PFSK-1 (cell line): Measurements from ENCODE around the gene TMPRSS4.

ENCODE experiments used
- POLR2AphosphoS5 ChIP-seq: IDR thresholded peaks from 2 replicates; pipeline ENCODE4 v1.6.1; 2012; ENCODE audit warnings: low read depth, mild to moderate bottlenecking, control low read depth, low read length, moderate library complexity
- SIN3A ChIP-seq: IDR thresholded peaks from 2 replicates; pipeline ENCODE4 v1.6.1; 2012; ENCODE audit warnings: mild to moderate bottlenecking, low read length, moderate library complexity, borderline replicate concordance; ENCODE audit not compliant: insufficient read depth
- TAF1 ChIP-seq: IDR thresholded peaks from 2 replicates; pipeline ENCODE4 v1.6.1; 2012; ENCODE audit warnings: low read length, control low read depth, borderline replicate concordance; ENCODE audit not compliant: insufficient read depth
- TF ChIP-seq, protein P1 (sequence below), 2 experiments: IDR thresholded peaks; 2 replicates each; pipeline versions ENCODE4 v1.6.1 to v1.8.0; 2011 to 2012; ENCODE audit warnings: low read depth in 2 of 2, low read length in 2 of 2, control low read depth in 1 of 2, inconsistent platforms in 1 of 2, mild to moderate bottlenecking in 1 of 2, moderate library complexity in 1 of 2; ENCODE audit not compliant: insufficient read depth in 1 of 2

GRCh38 chr11:118058311-118059245, 18.3 kb upstream of the TMPRSS4 start:
- no peak for TF ChIP-seq POLR2AphosphoS5
- no peak for TF ChIP-seq TAF1
- TF ChIP-seq, protein P1, sequence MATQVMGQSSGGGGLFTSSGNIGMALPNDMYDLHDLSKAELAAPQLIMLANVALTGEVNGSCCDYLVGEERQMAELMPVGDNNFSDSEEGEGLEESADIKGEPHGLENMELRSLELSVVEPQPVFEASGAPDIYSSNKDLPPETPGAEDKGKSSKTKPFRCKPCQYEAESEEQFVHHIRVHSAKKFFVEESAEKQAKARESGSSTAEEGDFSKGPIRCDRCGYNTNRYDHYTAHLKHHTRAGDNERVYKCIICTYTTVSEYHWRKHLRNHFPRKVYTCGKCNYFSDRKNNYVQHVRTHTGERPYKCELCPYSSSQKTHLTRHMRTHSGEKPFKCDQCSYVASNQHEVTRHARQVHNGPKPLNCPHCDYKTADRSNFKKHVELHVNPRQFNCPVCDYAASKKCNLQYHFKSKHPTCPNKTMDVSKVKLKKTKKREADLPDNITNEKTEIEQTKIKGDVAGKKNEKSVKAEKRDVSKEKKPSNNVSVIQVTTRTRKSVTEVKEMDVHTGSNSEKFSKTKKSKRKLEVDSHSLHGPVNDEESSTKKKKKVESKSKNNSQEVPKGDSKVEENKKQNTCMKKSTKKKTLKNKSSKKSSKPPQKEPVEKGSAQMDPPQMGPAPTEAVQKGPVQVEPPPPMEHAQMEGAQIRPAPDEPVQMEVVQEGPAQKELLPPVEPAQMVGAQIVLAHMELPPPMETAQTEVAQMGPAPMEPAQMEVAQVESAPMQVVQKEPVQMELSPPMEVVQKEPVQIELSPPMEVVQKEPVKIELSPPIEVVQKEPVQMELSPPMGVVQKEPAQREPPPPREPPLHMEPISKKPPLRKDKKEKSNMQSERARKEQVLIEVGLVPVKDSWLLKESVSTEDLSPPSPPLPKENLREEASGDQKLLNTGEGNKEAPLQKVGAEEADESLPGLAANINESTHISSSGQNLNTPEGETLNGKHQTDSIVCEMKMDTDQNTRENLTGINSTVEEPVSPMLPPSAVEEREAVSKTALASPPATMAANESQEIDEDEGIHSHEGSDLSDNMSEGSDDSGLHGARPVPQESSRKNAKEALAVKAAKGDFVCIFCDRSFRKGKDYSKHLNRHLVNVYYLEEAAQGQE (IDR thresholded peaks at IDR 0.05; ENCODE audit: insufficient read depth in 1 of 2, low read depth in 2 of 2, low read length in 2 of 2): no peak
- no peak for TF ChIP-seq SIN3A
